Spinal cord (tissue), 10 donors: ENCODE data around the gene IGF2. TPM values are rescaled to one million over a fixed set of nuclear protein-coding genes. Genes with fewer than 3 reads are reported as not detected.

ENCODE experiments used
- DNase-seq, 6 donors: peaks; one replicate each; pipeline versions ENCODE4 v3.0.0 to v3.0.0-alpha.2; 2013 to 2015; ENCODE audit warnings: low spot score in 6 of 6, low read depth in 4 of 6
- H3K27ac ChIP-seq: one replicate; pipeline ENCODE4 v1.5.1; 2013; ENCODE audit warnings: low read depth, low read length, control low read depth
- H3K27me3 ChIP-seq: one replicate; pipeline ENCODE4 v1.6.1; 2013; ENCODE audit warnings: low read length; ENCODE audit not compliant: control insufficient read depth, insufficient read depth
- H3K36me3 ChIP-seq: one replicate; pipeline ENCODE4 v1.6.1; 2013; ENCODE audit warnings: low read length; ENCODE audit not compliant: control insufficient read depth, insufficient read depth
- H3K4me1 ChIP-seq: one replicate; pipeline ENCODE4 v1.6.1; 2013; ENCODE audit warnings: low read length; ENCODE audit not compliant: control insufficient read depth, insufficient read depth
- H3K4me3 ChIP-seq: one replicate; pipeline ENCODE4 v1.5.1; 2013; ENCODE audit warnings: low read depth, low read length, control low read depth
- H3K9me3 ChIP-seq: one replicate; pipeline ENCODE4 v1.6.1; 2013; ENCODE audit warnings: low read length; ENCODE audit not compliant: control insufficient read depth, insufficient read depth
- WGBS: methylation state at CpG from one replicate; pipeline ENCODE4 v1.1.5; 2013; ENCODE audit warnings: missing lambda C conversion rate; ENCODE audit not compliant: insufficient coverage; 5-methylcytosine and 5-hydroxymethylcytosine counted together
- polyA plus RNA-seq, 2 donors: library from polyadenylated mRNA; unstranded; fragments of 120-200 nt; gene quantifications; one replicate each; pipeline ENCODE4 v1.2.1, GENCODE V29; 2013; ENCODE audit not compliant: insufficient read length in 2 of 2
- small RNA-seq: library from RNA; depleted of rRNA; stranded (forward); fragments of <200 nt; gene quantifications from one replicate; pipeline ENCODE3, GENCODE V24; 2014; ENCODE audit warnings: low replicate concordance
- total RNA-seq, 2 donors: library from RNA; depleted of rRNA in 1 of 2; stranded (reverse); fragments of 120-200 nt in 1 of 2; fragments of >200 nt in 1 of 2; gene quantifications; one replicate each; pipeline versions ENCODE4 v1.2.3 to v1.2.4, GENCODE V29; 2013 to 2014
- donor health status: healthy.

Gene IGF2
- total and polyA plus RNA-seq, 4 donors: 132 to 558 (median 281) TPM

GRCh38 chr11:2089536-2090165 lies 49.5 kb downstream of the IGF2 start:
- peaks cover 9% of the 10 kb centered on the region for H3K4me1 ChIP-seq
- 80% methylated on average over 6 of the region's 9 CpGs for WGBS
- peaks cover under 1% of the 10 kb centered on the region for H3K9me3 ChIP-seq
- H3K27me3 ChIP-seq: no peaks in the 10 kb centered on the region
- DNase-seq: no peak
- H3K36me3 ChIP-seq: no peaks in the 10 kb centered on the region
- H3K4me3 ChIP-seq: no peak overlapping the region
- no peak overlapping the region for H3K27ac ChIP-seq

- Histone ChIP-seq H3K4me3 (no peak overlapping the region), H3K4me1 (peaks cover 9% of the 10 kb centered on the region), H3K9me3 (peaks cover 3% of the 10 kb centered on the region), H3K27me3 (no peaks in the 10 kb centered on the region), H3K36me3 (no peaks in the 10 kb centered on the region), H3K27ac (no peak overlapping the region)
- 83% methylated on average over 19 of the region's 19 CpGs for WGBS
- no peak for DNase-seq
These were observed 50.2 kb downstream of the IGF2 start for GRCh38 chr11:2088746-2089535.

GRCh38 chr11:2088284-2088683 lies 50.9 kb downstream of the IGF2 start:
- H3K27me3 ChIP-seq: no peaks in the 10 kb centered on the region
- H3K4me3 ChIP-seq: no peak overlapping the region
- H3K4me1 ChIP-seq: peaks cover 9% of the 10 kb centered on the region
- H3K9me3 ChIP-seq: peaks cover 3% of the 10 kb centered on the region
- no peak for DNase-seq
- H3K36me3 ChIP-seq: no peaks in the 10 kb centered on the region
- WGBS: 76% methylated on average over 6 of the region's 14 CpGs
- H3K27ac ChIP-seq: no peak overlapping the region

GRCh38 chr11:2086239-2087040 lies 52.7 kb downstream of the IGF2 start:
- H3K27me3 ChIP-seq: no peaks in the 10 kb centered on the region
- WGBS: 87% methylated on average over 22 of the region's 26 CpGs
- no peak for DNase-seq

GRCh38 chr11:2085251-2086066 lies 53.7 kb downstream of the IGF2 start:
- Histone ChIP-seq H3K4me1 (no peaks in the 10 kb centered on the region), H3K27ac (no peak overlapping the region), H3K9me3 (peaks cover 3% of the 10 kb centered on the region), H3K4me3 (no peak overlapping the region), H3K36me3 (no peaks in the 10 kb centered on the region), H3K27me3 (no peaks in the 10 kb centered on the region)
- WGBS: 90% methylated on average over 23 of the region's 24 CpGs
- no peak for DNase-seq

More at GRCh38 chr11:2086239-2087040, 52.7 kb downstream of the IGF2 start:
- H3K4me3 ChIP-seq: no peak overlapping the region
- H3K4me1 ChIP-seq: peaks cover 3% of the 10 kb centered on the region
- peaks cover 3% of the 10 kb centered on the region for H3K9me3 ChIP-seq
- H3K36me3 ChIP-seq: no peaks in the 10 kb centered on the region
- no peak overlapping the region for H3K27ac ChIP-seq

- H3K9me3 ChIP-seq: peaks cover 3% of the 10 kb centered on the region
- DNase-seq: no peak
- no peaks in the 10 kb centered on the region for H3K4me1 ChIP-seq
- no peaks in the 10 kb centered on the region for H3K27me3 ChIP-seq
- WGBS: 90% methylated on average over 12 of the region's 13 CpGs
- no peaks in the 10 kb centered on the region for H3K36me3 ChIP-seq
- no peak overlapping the region for H3K27ac ChIP-seq
- H3K4me3 ChIP-seq: no peak overlapping the region
These were observed 54.5 kb downstream of the IGF2 start for GRCh38 chr11:2084721-2085120.

Small RNA genes lying within 50 kb of the gene (small RNA-seq; reads per million reads assigned to genes)
- gene MIR4686 (not detected), gene MIR483 (5.4 reads per million, percentile 95 among the genes with 10 or more reads in this experiment)

Other genes starting within 250 kb of the IGF2 start
- not detected for gene PRR33, start 247.5 kb downstream of the IGF2 start, total RNA-seq
- under 1 TPM; 0.08 to 0.21 TPM for gene PRR33, start 247.5 kb downstream of the IGF2 start, polyA plus RNA-seq
- gene TNNT3, start 219.7 kb downstream of the IGF2 start, total RNA-seq: 10 to 100 TPM in 1 of 2 donors, 1 to 10 TPM in 1; 4.0 to 12.1 TPM
- gene TNNT3, start 219.7 kb downstream of the IGF2 start, polyA plus RNA-seq: 10 to 100 TPM in 1 of 2 donors, 1 to 10 TPM in 1; 2.8 to 14.8 TPM
- 10 to 100 TPM; 15.8 to 46.3 TPM for gene MRPL23, start 192.1 kb downstream of the IGF2 start, total RNA-seq
- 10 to 100 TPM; 74.4 to 77.3 TPM for gene MRPL23, start 192.1 kb downstream of the IGF2 start, polyA plus RNA-seq
- 1,000 to 10,000 TPM; 1,209 to 1,727 TPM for gene H19, start 141.5 kb downstream of the IGF2 start, total RNA-seq
- gene H19, start 141.5 kb downstream of the IGF2 start, polyA plus RNA-seq: 100 to 1,000 TPM in 1 of 2 donors, 10 to 100 TPM in 1; 49.5 to 701 TPM
- not detected for gene INS, start 21.8 kb upstream of the IGF2 start, total RNA-seq
- gene INS, start 21.8 kb upstream of the IGF2 start, polyA plus RNA-seq: not detected
- gene TH, start 32.4 kb upstream of the IGF2 start, total RNA-seq: 1 to 10 TPM in 1 of 2 donors, under 1 TPM in 1; 0.99 to 8.8 TPM
- gene TH, start 32.4 kb upstream of the IGF2 start, polyA plus RNA-seq: 1 to 10 TPM; 1.2 to 1.3 TPM
- gene ASCL2, start 131.2 kb upstream of the IGF2 start, total RNA-seq: under 1 TPM; 0.20 to 0.39 TPM
- gene ASCL2, start 131.2 kb upstream of the IGF2 start, polyA plus RNA-seq: under 1 TPM; 0.51 to 0.90 TPM
- gene C11orf21, start 162.5 kb upstream of the IGF2 start, total RNA-seq: 1 to 10 TPM in 1 of 2 donors, under 1 TPM in 1; 0.44 to 1.3 TPM
- under 1 TPM; 0.39 to 0.92 TPM for gene C11orf21, start 162.5 kb upstream of the IGF2 start, polyA plus RNA-seq
- gene TSPAN32, start 162.6 kb upstream of the IGF2 start, total RNA-seq: 1 to 10 TPM; 1.8 to 2.5 TPM
- gene TSPAN32, start 162.6 kb upstream of the IGF2 start, polyA plus RNA-seq: 1 to 10 TPM in 1 of 2 donors, under 1 TPM in 1; 0.90 to 2.8 TPM
- 100 to 1,000 TPM; 329 to 344 TPM for gene CD81, start 237.9 kb upstream of the IGF2 start, total RNA-seq
- 100 to 1,000 TPM; 715 to 741 TPM for gene CD81, start 237.9 kb upstream of the IGF2 start, polyA plus RNA-seq